HepG2 (cell line): ENCODE results near the gene COPZ2. TPM values are rescaled to one million over a fixed set of nuclear protein-coding genes. Genes with fewer than 3 reads are reported as not detected.

Experiments used
- BRD4 ChIP-seq: sonication (generic); formaldehyde crosslinking; IDR thresholded peaks from 2 replicates; pipeline ENCODE4 v1.4.0; 2020; ENCODE audit warnings: missing genetic modification reagents
- CEBPG ChIP-seq: IDR thresholded peaks from 2 replicates; pipeline ENCODE4 v1.6.1; 2016
- FLYWCH1 ChIP-seq: sonication (generic); formaldehyde crosslinking; IDR thresholded peaks from 2 replicates; pipeline ENCODE4 v1.8.1; 2023; ENCODE audit warnings: mild to moderate bottlenecking, missing genetic modification reagents
- GTF3A ChIP-seq: sonication (generic); formaldehyde crosslinking; conservative IDR thresholded peaks from 2 replicates; pipeline ENCODE4 v1.4.0; 2020; ENCODE audit warnings: mild to moderate bottlenecking, missing genetic modification reagents
- NRL ChIP-seq: sonication (generic); formaldehyde crosslinking; IDR thresholded peaks from 2 replicates; pipeline ENCODE4 v1.5.0; 2020; ENCODE audit warnings: missing genetic modification reagents, mild to moderate bottlenecking, moderate library complexity, borderline replicate concordance
- PCBP1 ChIP-seq: fragments of 200-400 bp; formaldehyde crosslinking; IDR thresholded peaks from 2 replicates; pipeline ENCODE4 v1.6.1; 2017; ENCODE audit warnings: mild to moderate bottlenecking, low read depth, low read length, borderline replicate concordance
- SUZ12 ChIP-seq: fragments of 150-350 bp; IDR thresholded peaks from 2 replicates; pipeline ENCODE4 v1.6.1; 2014; ENCODE audit warnings: low read depth, low read length
- SYNCRIP ChIP-seq: fragments of 200-400 bp; formaldehyde crosslinking; IDR thresholded peaks from 2 replicates; pipeline ENCODE4 v1.6.1; 2018; ENCODE audit warnings: mild to moderate bottlenecking, low read depth, low read length; ENCODE audit not compliant: insufficient read depth
- polyA plus RNA-seq, 8 experiments: library from polyadenylated mRNA; depleted of rRNA in 3 of 8; stranded (reverse) in 7 of 8; unstranded in 1 of 8; fragments of >200 nt; fragmentation: Illumina TruSeq in 4 of 8; extraction: Trizol in 4 of 8; gene quantifications; 2 replicates each; pipeline versions ENCODE4 v1.2.1 to v1.2.3, GENCODE V29; 2011 to 2016; ENCODE audit warnings: low read depth in 4 of 8, missing spikeins in 1 of 8, mixed read lengths in 1 of 8; ENCODE audit not compliant: insufficient read depth in 1 of 8
- total RNA-seq, 5 experiments: library from RNA; depleted of rRNA; stranded (reverse); fragments of >200 nt; fragmentation: Illumina TruSeq; extraction: Trizol; gene quantifications; 2 replicates each; pipeline ENCODE4 v1.2.3, GENCODE V29; 2016; ENCODE audit warnings: low read depth in 1 of 5
- TF ChIP-seq, protein P1 (sequence below): sonication (generic); formaldehyde crosslinking; IDR thresholded peaks from 2 replicates; pipeline ENCODE4 v1.4.0; 2020; ENCODE audit warnings: low read depth, mild to moderate bottlenecking, missing genetic modification reagents
- TF ChIP-seq, protein P2 (sequence below): sonication (generic); formaldehyde crosslinking; IDR thresholded peaks from 2 replicates; pipeline ENCODE4 v1.5.0; 2020; ENCODE audit warnings: mild to moderate bottlenecking, missing genetic modification reagents
- TF ChIP-seq, protein P3 (sequence below): sonication (generic); formaldehyde crosslinking; IDR thresholded peaks from 2 replicates; pipeline ENCODE4 v1.4.0; 2020; ENCODE audit warnings: missing genetic modification reagents, mild to moderate bottlenecking, borderline replicate concordance
- TF ChIP-seq, protein P4 (sequence below): sonication (generic); formaldehyde crosslinking; IDR thresholded peaks from 2 replicates; pipeline ENCODE4 v1.8.1; 2023; ENCODE audit warnings: mild to moderate bottlenecking, missing genetic modification reagents
- TF ChIP-seq, protein P5 (sequence below): sonication (generic); formaldehyde crosslinking; IDR thresholded peaks from 2 replicates; pipeline ENCODE4 v1.5.0; 2020; ENCODE audit warnings: missing genetic modification reagents, mild to moderate bottlenecking, borderline replicate concordance
- TF ChIP-seq, protein P6 (sequence below): fragments of 450-650 bp; IDR thresholded peaks from 2 replicates; pipeline ENCODE4 v1.6.1; 2016

Gene COPZ2
- total and polyA plus RNA-seq, 2 of the 13 experiments (the other 11 are each of a cell fraction or from before 2014, with no cell fraction given), result 0.61 to 1.5 TPM

DNA sequence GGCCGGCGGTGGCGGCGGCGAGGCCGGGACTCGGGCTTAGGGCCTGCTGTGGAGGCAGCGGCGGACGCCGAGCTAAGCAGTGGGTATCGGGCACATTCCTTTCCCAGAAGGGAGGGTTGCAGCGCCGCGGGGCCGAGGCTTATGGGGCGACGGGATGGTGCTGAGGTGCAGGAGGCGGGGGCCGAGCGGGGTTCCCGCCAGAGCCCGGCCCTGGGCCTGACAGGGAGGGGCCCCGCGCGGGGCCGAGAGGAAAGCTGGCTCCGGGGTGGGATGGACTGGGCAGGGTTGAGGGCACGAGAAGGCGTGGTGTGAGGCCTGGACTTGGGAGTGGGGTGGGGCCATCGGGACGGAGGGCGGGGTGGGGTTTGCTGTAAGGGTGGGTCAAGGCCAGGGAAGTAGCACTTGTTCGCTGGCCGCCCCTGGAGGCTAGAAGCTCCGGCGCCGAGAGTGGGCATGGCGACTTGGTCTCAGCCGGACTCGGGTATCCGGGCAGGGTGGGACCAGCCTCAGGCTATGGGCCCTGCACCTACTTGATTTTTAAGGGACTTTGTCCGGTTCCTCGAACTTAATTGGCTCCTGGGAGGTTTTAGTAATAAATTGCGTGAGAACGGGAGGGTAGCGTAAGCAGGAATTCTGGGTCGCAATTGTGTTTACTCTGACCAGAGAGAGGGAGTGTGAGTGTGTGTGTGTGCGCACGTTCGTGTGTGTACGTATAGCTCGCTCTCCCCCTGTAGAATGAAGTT is 11.0 kb upstream of the COPZ2 start (continued):
- TF ChIP-seq, protein P1, sequence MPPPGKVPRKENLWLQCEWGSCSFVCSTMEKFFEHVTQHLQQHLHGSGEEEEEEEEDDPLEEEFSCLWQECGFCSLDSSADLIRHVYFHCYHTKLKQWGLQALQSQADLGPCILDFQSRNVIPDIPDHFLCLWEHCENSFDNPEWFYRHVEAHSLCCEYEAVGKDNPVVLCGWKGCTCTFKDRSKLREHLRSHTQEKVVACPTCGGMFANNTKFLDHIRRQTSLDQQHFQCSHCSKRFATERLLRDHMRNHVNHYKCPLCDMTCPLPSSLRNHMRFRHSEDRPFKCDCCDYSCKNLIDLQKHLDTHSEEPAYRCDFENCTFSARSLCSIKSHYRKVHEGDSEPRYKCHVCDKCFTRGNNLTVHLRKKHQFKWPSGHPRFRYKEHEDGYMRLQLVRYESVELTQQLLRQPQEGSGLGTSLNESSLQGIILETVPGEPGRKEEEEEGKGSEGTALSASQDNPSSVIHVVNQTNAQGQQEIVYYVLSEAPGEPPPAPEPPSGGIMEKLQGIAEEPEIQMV (CRISPR knock-in tag), result no peak; the same call in 1 of the 2 replicates
- TF ChIP-seq, protein P2, sequence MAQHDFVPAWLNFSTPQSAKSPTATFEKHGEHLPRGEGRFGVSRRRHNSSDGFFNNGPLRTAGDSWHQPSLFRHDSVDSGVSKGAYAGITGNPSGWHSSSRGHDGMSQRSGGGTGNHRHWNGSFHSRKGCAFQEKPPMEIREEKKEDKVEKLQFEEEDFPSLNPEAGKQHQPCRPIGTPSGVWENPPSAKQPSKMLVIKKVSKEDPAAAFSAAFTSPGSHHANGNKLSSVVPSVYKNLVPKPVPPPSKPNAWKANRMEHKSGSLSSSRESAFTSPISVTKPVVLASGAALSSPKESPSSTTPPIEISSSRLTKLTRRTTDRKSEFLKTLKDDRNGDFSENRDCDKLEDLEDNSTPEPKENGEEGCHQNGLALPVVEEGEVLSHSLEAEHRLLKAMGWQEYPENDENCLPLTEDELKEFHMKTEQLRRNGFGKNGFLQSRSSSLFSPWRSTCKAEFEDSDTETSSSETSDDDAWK (CRISPR knock-in tag), result no peak
- TF ChIP-seq NRL (CRISPR knock-in tag) (no peak), CEBPG (CRISPR knock-in tag) (no peak), FLYWCH1 (no peak), GTF3A (CRISPR knock-in tag) (no peak), BRD4 (peak; percentile 25), PCBP1 (0 out of 2 replicates have a peak, but pooled peaks have one; percentile 87), SYNCRIP (no peak), SUZ12 (no peak)
- TF ChIP-seq, protein P3, sequence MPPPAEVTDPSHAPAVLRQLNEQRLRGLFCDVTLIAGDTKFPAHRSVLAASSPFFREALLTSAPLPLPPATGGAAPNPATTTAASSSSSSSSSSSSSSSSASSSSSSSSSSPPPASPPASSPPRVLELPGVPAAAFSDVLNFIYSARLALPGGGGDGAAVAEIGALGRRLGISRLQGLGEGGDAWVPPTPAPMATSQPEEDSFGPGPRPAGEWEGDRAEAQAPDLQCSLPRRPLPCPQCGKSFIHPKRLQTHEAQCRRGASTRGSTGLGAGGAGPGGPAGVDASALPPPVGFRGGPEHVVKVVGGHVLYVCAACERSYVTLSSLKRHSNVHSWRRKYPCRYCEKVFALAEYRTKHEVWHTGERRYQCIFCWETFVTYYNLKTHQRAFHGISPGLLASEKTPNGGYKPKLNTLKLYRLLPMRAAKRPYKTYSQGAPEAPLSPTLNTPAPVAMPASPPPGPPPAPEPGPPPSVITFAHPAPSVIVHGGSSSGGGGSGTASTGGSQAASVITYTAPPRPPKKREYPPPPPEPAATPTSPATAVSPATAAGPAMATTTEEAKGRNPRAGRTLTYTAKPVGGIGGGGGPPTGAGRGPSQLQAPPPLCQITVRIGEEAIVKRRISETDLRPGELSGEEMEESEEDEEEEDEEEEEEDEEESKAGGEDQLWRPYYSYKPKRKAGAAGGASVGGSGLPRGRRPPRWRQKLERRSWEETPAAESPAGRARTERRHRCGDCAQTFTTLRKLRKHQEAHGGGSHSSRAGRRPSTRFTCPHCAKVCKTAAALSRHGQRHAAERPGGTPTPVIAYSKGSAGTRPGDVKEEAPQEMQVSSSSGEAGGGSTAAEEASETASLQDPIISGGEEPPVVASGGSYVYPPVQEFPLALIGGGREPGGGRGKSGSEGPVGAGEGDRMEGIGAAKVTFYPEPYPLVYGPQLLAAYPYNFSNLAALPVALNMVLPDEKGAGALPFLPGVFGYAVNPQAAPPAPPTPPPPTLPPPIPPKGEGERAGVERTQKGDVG (CRISPR knock-in tag), result no peak
- TF ChIP-seq, protein P4, sequence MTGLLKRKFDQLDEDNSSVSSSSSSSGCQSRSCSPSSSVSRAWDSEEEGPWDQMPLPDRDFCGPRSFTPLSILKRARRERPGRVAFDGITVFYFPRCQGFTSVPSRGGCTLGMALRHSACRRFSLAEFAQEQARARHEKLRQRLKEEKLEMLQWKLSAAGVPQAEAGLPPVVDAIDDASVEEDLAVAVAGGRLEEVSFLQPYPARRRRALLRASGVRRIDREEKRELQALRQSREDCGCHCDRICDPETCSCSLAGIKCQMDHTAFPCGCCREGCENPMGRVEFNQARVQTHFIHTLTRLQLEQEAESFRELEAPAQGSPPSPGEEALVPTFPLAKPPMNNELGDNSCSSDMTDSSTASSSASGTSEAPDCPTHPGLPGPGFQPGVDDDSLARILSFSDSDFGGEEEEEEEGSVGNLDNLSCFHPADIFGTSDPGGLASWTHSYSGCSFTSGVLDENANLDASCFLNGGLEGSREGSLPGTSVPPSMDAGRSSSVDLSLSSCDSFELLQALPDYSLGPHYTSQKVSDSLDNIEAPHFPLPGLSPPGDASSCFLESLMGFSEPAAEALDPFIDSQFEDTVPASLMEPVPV (CRISPR knock-in tag), result no peak; the same call in 1 of the 2 replicates
- TF ChIP-seq, protein P5, sequence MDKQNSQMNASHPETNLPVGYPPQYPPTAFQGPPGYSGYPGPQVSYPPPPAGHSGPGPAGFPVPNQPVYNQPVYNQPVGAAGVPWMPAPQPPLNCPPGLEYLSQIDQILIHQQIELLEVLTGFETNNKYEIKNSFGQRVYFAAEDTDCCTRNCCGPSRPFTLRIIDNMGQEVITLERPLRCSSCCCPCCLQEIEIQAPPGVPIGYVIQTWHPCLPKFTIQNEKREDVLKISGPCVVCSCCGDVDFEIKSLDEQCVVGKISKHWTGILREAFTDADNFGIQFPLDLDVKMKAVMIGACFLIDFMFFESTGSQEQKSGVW (CRISPR knock-in tag), result no peak
- TF ChIP-seq, protein P6, sequence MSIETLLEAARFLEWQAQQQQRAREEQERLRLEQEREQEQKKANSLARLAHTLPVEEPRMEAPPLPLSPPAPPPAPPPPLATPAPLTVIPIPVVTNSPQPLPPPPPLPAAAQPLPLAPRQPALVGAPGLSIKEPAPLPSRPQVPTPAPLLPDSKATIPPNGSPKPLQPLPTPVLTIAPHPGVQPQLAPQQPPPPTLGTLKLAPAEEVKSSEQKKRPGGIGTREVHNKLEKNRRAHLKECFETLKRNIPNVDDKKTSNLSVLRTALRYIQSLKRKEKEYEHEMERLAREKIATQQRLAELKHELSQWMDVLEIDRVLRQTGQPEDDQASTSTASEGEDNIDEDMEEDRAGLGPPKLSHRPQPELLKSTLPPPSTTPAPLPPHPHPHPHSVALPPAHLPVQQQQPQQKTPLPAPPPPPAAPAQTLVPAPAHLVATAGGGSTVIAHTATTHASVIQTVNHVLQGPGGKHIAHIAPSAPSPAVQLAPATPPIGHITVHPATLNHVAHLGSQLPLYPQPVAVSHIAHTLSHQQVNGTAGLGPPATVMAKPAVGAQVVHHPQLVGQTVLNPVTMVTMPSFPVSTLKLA, result no peak
